Neural cell (in vitro differentiated cells): ENCODE data around the gene SELENOW. TPM values are rescaled to one million over a fixed set of nuclear protein-coding genes. Genes with fewer than 3 reads are reported as not detected.

Experiments
- H2AFZ ChIP-seq: fragments of 200-600, 300-800 bp; sonication (generic), shearing (Covaris generic); 2 replicates; pipeline ENCODE4 v1.6.0; 2014; ENCODE audit warnings: low read depth, mild to moderate bottlenecking, antibody characterized with exemption, low read length, moderate library complexity
- H3F3A ChIP-seq: fragments of 200-600 bp; shearing (Covaris generic); 2 replicates; pipeline ENCODE4 v1.6.1; 2016; ENCODE audit warnings: mild to moderate bottlenecking, moderate library complexity, mixed read lengths, antibody characterized with exemption, low read length; ENCODE audit not compliant: insufficient read depth, poor library complexity, severe bottlenecking
- H3K27ac ChIP-seq: fragments of 200-600, 300-800 bp; sonication (generic), shearing (Covaris generic); 2 replicates; pipeline ENCODE4 v1.5.1; 2014; ENCODE audit warnings: mild to moderate bottlenecking, low read length, moderate library complexity
- H3K27me3 ChIP-seq: fragments of 300-800, 200-600 bp; sonication (generic), shearing (Covaris generic); 2 replicates; pipeline ENCODE4 v1.6.0; 2014; ENCODE audit warnings: mild to moderate bottlenecking, low read depth, low read length, moderate library complexity; ENCODE audit not compliant: insufficient read depth
- H3K36me3 ChIP-seq: fragments of 300-800, 200-600 bp; sonication (generic), shearing (Covaris generic); 2 replicates; pipeline ENCODE4 v1.5.1; 2014; ENCODE audit warnings: mild to moderate bottlenecking, antibody characterized with exemption, low read length, moderate library complexity; ENCODE audit not compliant: insufficient read depth
- H3K4me2 ChIP-seq: fragments of 300-800, 200-600 bp; sonication (generic), shearing (Covaris generic); 2 replicates; pipeline ENCODE4 v1.6.0; 2014; ENCODE audit warnings: mild to moderate bottlenecking, low read length
- H3K4me3 ChIP-seq: fragments of 300-800, 200-600 bp; sonication (generic), shearing (Covaris generic); 2 replicates; pipeline ENCODE4 v1.5.1; 2014; ENCODE audit warnings: mild to moderate bottlenecking, low read length, moderate library complexity
- H3K79me2 ChIP-seq: fragments of 200-600 bp; shearing (Covaris generic); replicated peaks from 2 replicates; pipeline ENCODE4 v1.6.0; 2014; ENCODE audit warnings: mild to moderate bottlenecking, low read length, moderate library complexity; ENCODE audit not compliant: insufficient read depth
- H3K9ac ChIP-seq: fragments of 300-800, 200-600 bp; sonication (generic), shearing (Covaris generic); 2 replicates; pipeline ENCODE4 v1.6.1; 2016; ENCODE audit warnings: mild to moderate bottlenecking, low read length, mixed read lengths
- H3K9me2 ChIP-seq: fragments of 200-600 bp; shearing (Covaris generic); 2 replicates; pipeline ENCODE4 v1.6.1; 2016; ENCODE audit warnings: mild to moderate bottlenecking, low read length, mixed read lengths; ENCODE audit not compliant: insufficient read depth
- H3K9me3 ChIP-seq: fragments of 200-600, 300-800 bp; sonication (generic), shearing (Covaris generic); 2 replicates; pipeline ENCODE4 v1.6.1; 2016; ENCODE audit warnings: mild to moderate bottlenecking, mixed run types, low read length, moderate library complexity, mixed read lengths
- H4K20me1 ChIP-seq: fragments of 200-600 bp; shearing (Covaris generic); 2 replicates; pipeline ENCODE4 v1.6.1; 2016; ENCODE audit warnings: mild to moderate bottlenecking, mixed run types; ENCODE audit not compliant: insufficient read depth
- CTCF ChIP-seq: fragments of 450-650 bp; IDR thresholded peaks from 2 replicates; pipeline ENCODE4 v1.5.1; 2014; ENCODE audit warnings: antibody characterized with exemption, mild to moderate bottlenecking, moderate library complexity; ENCODE audit not compliant: poor library complexity, severe bottlenecking
- EP300 ChIP-seq: fragments of 450-650 bp; conservative IDR thresholded peaks from 2 replicates; pipeline ENCODE4 v1.6.1; 2014; ENCODE audit warnings: antibody characterized with exemption, mild to moderate bottlenecking, moderate library complexity; ENCODE audit not compliant: poor library complexity, severe bottlenecking
- EZH2 ChIP-seq: fragments of 200-600, 300-800 bp; shearing (Covaris generic), sonication (generic); IDR thresholded peaks from 2 replicates; pipeline ENCODE4 v1.6.1; 2014; ENCODE audit warnings: antibody characterized with exemption, low read length, borderline replicate concordance, mild to moderate bottlenecking; ENCODE audit not compliant: insufficient read depth, poor library complexity, severe bottlenecking
- MXI1 ChIP-seq: fragments of 450-650 bp; conservative IDR thresholded peaks from 2 replicates; pipeline ENCODE4 v1.6.1; 2014; ENCODE audit warnings: antibody characterized with exemption, mild to moderate bottlenecking; ENCODE audit not compliant: poor library complexity, severe bottlenecking
- POLR2AphosphoS5 ChIP-seq: IDR thresholded peaks from 2 replicates; pipeline ENCODE4 v1.6.1; 2012
- RAD21 ChIP-seq: fragments of 450-650 bp; conservative IDR thresholded peaks from 2 replicates; pipeline ENCODE4 v1.6.1; 2014; ENCODE audit warnings: antibody characterized with exemption, mild to moderate bottlenecking, moderate library complexity
- REST ChIP-seq: IDR thresholded peaks from 2 replicates; pipeline ENCODE4 v1.6.1; 2012; ENCODE audit warnings: borderline replicate concordance
- SMC3 ChIP-seq: fragments of 450-650 bp; conservative IDR thresholded peaks from 2 replicates; pipeline ENCODE4 v1.6.1; 2014; ENCODE audit warnings: antibody characterized with exemption, mild to moderate bottlenecking, moderate library complexity; ENCODE audit not compliant: poor library complexity
- TAF1 ChIP-seq: IDR thresholded peaks from 2 replicates; pipeline ENCODE4 v1.6.1; 2012; ENCODE audit warnings: low read depth
- polyA plus RNA-seq: library from polyadenylated mRNA; depleted of rRNA; stranded (reverse); fragments of >200 nt; gene quantifications from 2 replicates; pipeline ENCODE4 v1.2.3, GENCODE V29; 2014

SELENOW gene
- polyA plus RNA-seq, 1 donor from 2014 or later = 811 TPM

- no peaks in the 10 kb centered on the region for H3K9me2 ChIP-seq
- no peak overlapping the region for H3K9ac ChIP-seq
- H3K36me3 ChIP-seq = no peaks in the 10 kb centered on the region
- no peaks in the 10 kb centered on the region for H3K9me3 ChIP-seq
- no peaks in the 10 kb centered on the region for H3F3A ChIP-seq
- H3K27ac ChIP-seq = no peak overlapping the region
- no peak overlapping the region for H3K4me3 ChIP-seq
- H3K4me2 ChIP-seq = no peak overlapping the region
- no peaks in the 10 kb centered on the region for H3K79me2 ChIP-seq
- TF ChIP-seq REST (no peak), RAD21 (no peak), TAF1 (no peak), MXI1 (no peak), EZH2 (no peak), POLR2AphosphoS5 (no peak)
- no peaks in the 10 kb centered on the region for H3K27me3 ChIP-seq
- H4K20me1 ChIP-seq = no peaks in the 10 kb centered on the region
- no peak overlapping the region for H2AFZ ChIP-seq
Measured at GRCh38 chr19:47752440-47753211, 25.9 kb upstream of the SELENOW start.

- H3K9me3 ChIP-seq = no peaks in the 10 kb centered on the region
- H3K9me2 ChIP-seq = no peaks in the 10 kb centered on the region
- H3F3A ChIP-seq = no peaks in the 10 kb centered on the region
- H3K9ac ChIP-seq = no peak overlapping the region
- H3K27ac ChIP-seq = no peak overlapping the region
- no peaks in the 10 kb centered on the region for H3K36me3 ChIP-seq
- no peak overlapping the region for H3K4me2 ChIP-seq
- no peak for TF ChIP-seq EP300
- no peak for TF ChIP-seq CTCF
- no peak for TF ChIP-seq RAD21
- no peak for TF ChIP-seq MXI1
- TF ChIP-seq SMC3 = no peak
- no peak for TF ChIP-seq POLR2AphosphoS5
- TF ChIP-seq EZH2 = no peak
- TF ChIP-seq TAF1 = no peak
- no peak for TF ChIP-seq REST
- H3K4me3 ChIP-seq = no peak overlapping the region
- H3K79me2 ChIP-seq = no peaks in the 10 kb centered on the region
- H3K27me3 ChIP-seq = no peaks in the 10 kb centered on the region
- H2AFZ ChIP-seq = no peak overlapping the region
- H4K20me1 ChIP-seq = no peaks in the 10 kb centered on the region
Measured at GRCh38 chr19:47754206-47755064, 24.1 kb upstream of the SELENOW start.
